Common myeloid progenitor, CD34-positive (primary cell): Measurements from ENCODE around the gene TSPAN18.

ENCODE experiments used
- CTCF ChIA-PET: fragments of 350-600 bp; sonication (Branson Sonifier 250); formaldehyde crosslinking; loops from one replicate; lab custom pipeline; 2021; ENCODE audit warnings: antibody characterized with exemption; lab: Charles Lee
- POLR2A ChIA-PET: fragments of 350-600 bp; sonication (Branson Sonifier 250); formaldehyde crosslinking; loops from one replicate; lab custom pipeline; 2021; ENCODE audit warnings: antibody characterized with exemption; lab: Charles Lee
- DNase-seq, 3 donors: peaks; one replicate each; pipeline versions ENCODE4 v3.0.0 to v3.0.0-alpha.2; 2013
- H3K27ac ChIP-seq, 2 experiments: 1 replicate in 1 of 2; 2 replicates in 1 of 2; pipeline ENCODE4 v1.7.0; 2013; ENCODE audit warnings: inconsistent platforms in 2 of 2, low read length in 2 of 2, mild to moderate bottlenecking in 2 of 2, low read depth in 1 of 2, moderate library complexity in 1 of 2; ENCODE audit not compliant: severe bottlenecking in 2 of 2, insufficient read depth in 1 of 2, poor library complexity in 1 of 2
- H3K27me3 ChIP-seq, 5 experiments: replicated peaks in 2 of 5; 1 replicate in 3 of 5; 2 replicates in 2 of 5; pipeline versions ENCODE4 v1.6.1 to v1.7.0; 2013; ENCODE audit warnings: low read length in 4 of 5, mild to moderate bottlenecking in 2 of 5, moderate library complexity in 2 of 5, inconsistent platforms in 1 of 5; ENCODE audit not compliant: insufficient read depth in 5 of 5, control insufficient read depth in 4 of 5
- H3K36me3 ChIP-seq, 4 experiments: 1 replicate in 2 of 4; 2 replicates in 2 of 4; pipeline versions ENCODE4 v1.6.1 to v1.7.0; 2013; ENCODE audit warnings: low read length in 3 of 4, control low read depth in 1 of 4, mild to moderate bottlenecking in 1 of 4; ENCODE audit not compliant: control insufficient read depth in 4 of 4, insufficient read depth in 4 of 4
- H3K4me1 ChIP-seq, 4 experiments: 1 replicate in 3 of 4; 2 replicates in 1 of 4; pipeline versions ENCODE4 v1.6.1 to v1.7.1; 2013; ENCODE audit warnings: low read length in 3 of 4, mild to moderate bottlenecking in 3 of 4, control low read depth in 1 of 4, inconsistent platforms in 1 of 4, moderate library complexity in 1 of 4; ENCODE audit not compliant: control insufficient read depth in 4 of 4, insufficient read depth in 4 of 4; ENCODE audit errors: control extremely low read depth in 1 of 4
- H3K4me3 ChIP-seq, 7 experiments: 1 replicate in 4 of 7; 2 replicates in 3 of 7; pipeline versions ENCODE4 v1.5.1 to v1.7.0; 2013; ENCODE audit warnings: mild to moderate bottlenecking in 7 of 7, low read length in 6 of 7, moderate library complexity in 6 of 7, inconsistent platforms in 2 of 7, low read depth in 2 of 7, control low read depth in 1 of 7; ENCODE audit not compliant: insufficient read depth in 4 of 7, control insufficient read depth in 1 of 7; ENCODE audit errors: extremely low read depth in 1 of 7
- H3K9me3 ChIP-seq, 5 experiments: 1 replicate in 4 of 5; 2 replicates in 1 of 5; pipeline versions ENCODE4 v1.6.1 to v1.7.1; 2013; ENCODE audit warnings: low read length in 4 of 5, mild to moderate bottlenecking in 2 of 5, inconsistent platforms in 1 of 5, low read depth in 1 of 5, moderate library complexity in 1 of 5; ENCODE audit not compliant: control insufficient read depth in 4 of 5, insufficient read depth in 2 of 5; ENCODE audit errors: control extremely low read depth in 1 of 5
- WGBS: methylation state at CpG from one replicate; pipeline ENCODE4 v1.1.5; 2013; ENCODE audit not compliant: insufficient coverage; 5-methylcytosine and 5-hydroxymethylcytosine counted together

The TSPAN18 gene

GRCh38 chr11:44729063-44729462 is 2.3 kb downstream of the TSPAN18 start:
- no peak for DNase-seq
- POLR2A ChIA-PET = no interaction called here
- CTCF ChIA-PET = interaction anchor here (1.4 kb wide), 1 partner anchor 8 kb away, joined by 3 read pairs; no protein-coding TSS in a partner anchor

GRCh38 chr11:44729713-44730112 is 3.0 kb downstream of the TSPAN18 start:
- 100% methylated on average over 3 of the region's 3 CpGs for WGBS
- Histone ChIP-seq H3K4me1 (peaks cover 0 to 24% (median 21%) of the 10 kb centered on the region in 4 experiments), H3K27ac (no peak overlapping the region), H3K36me3 (no peaks in the 10 kb centered on the region), H3K4me3 (no peak overlapping the region), H3K27me3 (peaks cover 0 to 53% (median 34%) of the 10 kb centered on the region in 5 experiments), H3K9me3 (no peaks in the 10 kb centered on the region)
- POLR2A ChIA-PET = no interaction called here
- CTCF ChIA-PET = interaction anchor here (0.9 to 1.4 kb wide), 4 partner anchors 8 to 48 kb away, joined by 3 read pairs; no protein-coding TSS in a partner anchor
- no peak for DNase-seq

More at GRCh38 chr11:44729063-44729462, 2.3 kb downstream of the TSPAN18 start:
- no CpG with 5 or more reads among the region's 2 CpGs for WGBS
- Histone ChIP-seq H3K9me3 (no peaks in the 10 kb centered on the region), H3K27ac (no peak overlapping the region), H3K27me3 (peaks cover 0 to 53% (median 34%) of the 10 kb centered on the region in 5 experiments), H3K36me3 (no peaks in the 10 kb centered on the region), H3K4me1 (peaks cover 0 to 24% (median 21%) of the 10 kb centered on the region in 4 experiments), H3K4me3 (no peak overlapping the region)

GRCh38 chr11:44730775-44731174 is 4.0 kb downstream of the TSPAN18 start:
- Histone ChIP-seq H3K4me1 (peaks cover 0 to 21% (median 20%) of the 10 kb centered on the region in 4 experiments), H3K27me3 (peaks cover 0 to 46% (median 30%) of the 10 kb centered on the region in 5 experiments), H3K4me3 (no peak overlapping the region), H3K9me3 (no peaks in the 10 kb centered on the region), H3K27ac (no peak overlapping the region), H3K36me3 (no peaks in the 10 kb centered on the region)
- no peak for DNase-seq
- ChIA-PET POLR2A (no interaction called here), CTCF (interaction anchor here (1.3 to 1.5 kb wide), 2 partner anchors 43 to 45 kb away, joined by 3 to 4 read pairs; no protein-coding TSS in a partner anchor)
- WGBS = 95% methylated on average over 4 of the region's 5 CpGs

DNA sequence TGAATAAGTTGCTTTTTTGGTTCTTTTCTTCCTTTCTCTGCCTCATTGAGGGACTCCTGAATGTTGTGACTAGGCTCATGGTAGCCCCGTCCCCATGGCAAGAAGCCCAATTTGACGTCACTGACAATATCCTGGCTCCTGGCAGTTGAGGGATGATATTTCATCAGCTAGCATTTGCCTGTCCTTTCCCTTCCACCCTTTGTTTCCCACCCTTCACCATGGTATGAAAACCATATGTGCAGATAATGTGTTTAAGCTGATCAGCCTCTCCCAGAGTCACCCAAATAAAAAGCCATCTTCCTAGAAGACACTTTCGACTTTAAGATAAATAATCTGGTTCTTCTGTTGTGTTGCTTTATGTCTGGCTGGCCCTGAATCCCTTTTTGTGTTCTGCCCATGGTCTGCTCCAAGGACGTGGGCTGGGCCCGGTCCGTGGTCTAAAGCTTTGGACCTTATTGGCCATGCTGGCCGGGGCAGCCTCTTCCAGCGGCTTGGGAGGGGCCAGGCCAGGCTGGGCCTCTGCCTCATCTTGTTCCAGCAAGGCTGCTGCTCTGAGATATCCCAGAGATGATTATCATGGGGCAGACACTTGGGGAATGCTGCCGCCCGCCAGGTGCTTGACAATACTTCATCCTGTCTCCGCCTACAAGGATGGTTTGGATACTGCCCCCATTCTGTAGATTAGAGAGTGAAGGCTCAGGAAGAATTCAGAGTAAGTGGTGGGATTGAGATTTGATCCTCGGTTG is 5.1 kb downstream of the TSPAN18 start:
- Histone ChIP-seq H3K9me3 (no peaks in the 10 kb centered on the region), H3K36me3 (no peaks in the 10 kb centered on the region), H3K27ac (no peak overlapping the region), H3K4me1 (peaks cover 0 to 13% (median 12%) of the 10 kb centered on the region in 4 experiments), H3K4me3 (no peak overlapping the region), H3K27me3 (peaks cover 0 to 39% (median 27%) of the 10 kb centered on the region in 5 experiments)
- 97% methylated on average over 8 of the region's 12 CpGs for WGBS
- CTCF ChIA-PET = interaction anchor here (1.5 kb wide), 1 partner anchor 44 kb away, joined by 4 read pairs; no protein-coding TSS in a partner anchor
- POLR2A ChIA-PET = no interaction called here
- DNase-seq = no peak

GRCh38 chr11:44732564-44732963 is 5.8 kb downstream of the TSPAN18 start:
- Histone ChIP-seq H3K27me3 (peaks cover 0 to 34% (median 29%) of the 10 kb centered on the region in 5 experiments), H3K9me3 (no peaks in the 10 kb centered on the region), H3K4me3 (no peak overlapping the region), H3K36me3 (no peaks in the 10 kb centered on the region), H3K4me1 (peaks cover 0 to 13% (median 11%) of the 10 kb centered on the region in 4 experiments), H3K27ac (no peak overlapping the region)
- DNase-seq = no peak
- WGBS = 93% methylated on average over 2 of the region's 5 CpGs
- ChIA-PET POLR2A (no interaction called here), CTCF (no interaction called here)

DNA sequence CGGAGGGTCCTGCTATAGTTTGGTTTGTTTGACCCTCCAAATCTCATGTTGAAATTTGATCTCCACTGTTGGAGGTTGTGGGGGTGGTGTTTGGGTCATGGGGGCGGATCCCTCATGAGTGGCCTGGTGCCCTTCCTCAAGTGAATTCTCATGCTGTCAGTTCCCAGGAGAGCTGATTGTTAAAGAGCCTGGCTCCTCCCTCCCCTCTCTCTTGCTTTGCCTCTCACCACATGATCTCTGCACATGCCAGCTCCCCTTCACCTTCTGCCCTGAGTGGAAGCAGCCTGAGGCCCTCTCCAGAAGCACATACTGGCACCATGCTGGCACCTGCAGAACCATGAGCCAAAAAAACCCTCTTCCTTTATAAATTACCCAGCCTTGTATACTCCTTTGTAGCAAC is 7.1 kb downstream of the TSPAN18 start:
- ChIA-PET POLR2A (no interaction called here), CTCF (no interaction called here)
- Histone ChIP-seq H3K36me3 (no peaks in the 10 kb centered on the region), H3K27ac (no peak overlapping the region), H3K4me1 (peaks cover 0 to 8% (median 6%) of the 10 kb centered on the region in 4 experiments), H3K9me3 (no peaks in the 10 kb centered on the region), H3K27me3 (peaks cover 0 to 23% (median 20%) of the 10 kb centered on the region in 5 experiments), H3K4me3 (no peak overlapping the region)
- no peak for DNase-seq
- WGBS = no CpG with 5 or more reads among the region's 2 CpGs

DNA sequence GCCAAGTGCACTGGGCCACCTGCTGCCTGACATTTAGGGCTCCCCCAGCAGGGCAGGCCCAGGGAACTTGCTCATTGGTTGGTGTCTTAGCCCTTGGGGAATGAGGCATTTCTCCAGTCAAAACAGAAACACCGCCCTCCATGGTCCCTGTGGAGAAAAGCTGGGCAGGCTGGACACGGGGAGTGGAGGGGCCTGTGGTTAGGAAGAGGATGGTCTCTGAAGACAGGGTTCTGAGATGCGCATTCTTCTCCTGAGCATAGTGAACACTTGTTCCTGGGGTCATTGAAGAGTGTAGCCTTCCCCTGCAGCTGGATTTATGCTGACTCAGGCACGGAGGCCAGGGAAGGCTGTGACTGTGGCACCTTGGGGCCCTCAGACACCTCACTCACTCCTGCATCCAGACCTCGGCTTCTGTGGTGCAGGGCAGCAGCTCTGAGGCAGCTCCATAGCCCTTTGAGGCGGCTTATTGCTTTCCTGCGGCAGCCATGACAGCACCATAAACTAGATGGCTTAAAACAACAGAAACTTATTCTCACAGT is 8.2 kb downstream of the TSPAN18 start:
- Histone ChIP-seq H3K9me3 (no peaks in the 10 kb centered on the region), H3K4me1 (peaks cover 0 to 8% (median 6%) of the 10 kb centered on the region in 4 experiments), H3K27me3 (peaks cover 0 to 13% (median 10%) of the 10 kb centered on the region in 5 experiments), H3K4me3 (no peak overlapping the region), H3K36me3 (no peaks in the 10 kb centered on the region), H3K27ac (no peak overlapping the region)
- DNase-seq = no peak
- WGBS = 82% methylated on average over 7 of the region's 7 CpGs
- ChIA-PET POLR2A (no interaction called here), CTCF (interaction anchor here (1.1 kb wide), 1 partner anchor 9 kb away, joined by 3 read pairs; no protein-coding TSS in a partner anchor)
